Measurements from ENCODE around the gene MAPK10. TPM values are rescaled to one million over a fixed set of nuclear protein-coding genes. Genes with fewer than 3 reads are reported as not detected.

The MAPK10 gene
- total RNA-seq, 1 experiment from 2014 or later, result 4.7 TPM

DNA sequence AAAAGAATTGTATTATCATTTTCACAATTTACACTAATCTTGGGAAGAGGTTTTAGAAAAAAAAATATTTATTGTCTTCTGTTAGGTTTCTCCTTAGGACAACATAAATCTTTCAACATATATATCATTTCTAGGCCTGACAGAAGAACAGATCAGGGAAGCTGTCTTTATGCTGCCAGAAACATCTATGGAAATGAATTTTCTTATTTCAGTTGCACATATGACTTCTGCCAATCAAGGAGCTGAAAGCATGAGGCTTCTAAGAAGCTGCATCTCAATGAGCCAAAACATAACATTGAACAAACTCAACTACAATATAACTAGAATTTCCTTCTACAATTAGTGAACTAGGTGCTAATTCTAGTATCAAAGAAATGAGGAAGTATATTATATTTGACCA, 258.4 kb downstream of the MAPK10 start:
- Histone ChIP-seq H3K14ac (ENCODE audit: insufficient read depth, low read length) (no peak overlapping the region), H3K9ac (ENCODE audit: extremely low read depth, insufficient read length, low read length) (no peak overlapping the region), H3K4ac (ENCODE audit: low read depth, low read length) (no peak overlapping the region), H3K27me3 (ENCODE audit: insufficient read depth, low read length) (no peaks in the 10 kb centered on the region), H2AFZ (ENCODE audit: low read length) (no peak overlapping the region), H3K4me1 (ENCODE audit: insufficient read depth, low read length) (no peaks in the 10 kb centered on the region), H4K20me1 (ENCODE audit: control insufficient read depth, insufficient read depth, insufficient read length) (no peaks in the 10 kb centered on the region), H4K91ac (ENCODE audit: insufficient read length, low read depth, low read length) (no peak overlapping the region), H4K5ac (ENCODE audit: insufficient read length, low read depth, low read length) (no peak overlapping the region), H3K23ac (ENCODE audit: insufficient read length, low read depth, low read length) (no peak overlapping the region), H3K23me2 (ENCODE audit: insufficient read length, low read depth, low read length, poor library complexity, severe bottlenecking) (no peaks in the 10 kb centered on the region), H3K79me1 (ENCODE audit: insufficient read depth, low read depth, low read length, poor library complexity, severe bottlenecking) (no peaks in the 10 kb centered on the region), H2BK12ac (ENCODE audit: insufficient read length, low read depth, low read length) (no peak overlapping the region), H4K8ac (replicated peaks; ENCODE audit: insufficient read length, low read depth, low read length) (no peak overlapping the region), H3K9me3 (ENCODE audit: control insufficient read depth, low read depth, low read length) (no peaks in the 10 kb centered on the region), H2BK15ac (ENCODE audit: low read depth, low read length) (no peak overlapping the region), H2BK20ac (ENCODE audit: low read depth, low read length, poor library complexity, severe bottlenecking) (no peak overlapping the region), H2BK120ac (ENCODE audit: low read depth, low read length, poor library complexity, severe bottlenecking) (no peak overlapping the region), H3T11ph (ENCODE audit: low read length) (no peak overlapping the region), H3K56ac (ENCODE audit: insufficient read length, low read depth, low read length) (no peak overlapping the region), H3K18ac (ENCODE audit: insufficient read length, low read depth, low read length) (no peak overlapping the region), H2BK5ac (ENCODE audit: insufficient read length, low read length) (no peak overlapping the region), H3K79me2 (ENCODE audit: insufficient read depth, low read length) (no peaks in the 10 kb centered on the region), H2AK5ac (ENCODE audit: insufficient read length, low read length) (no peak overlapping the region), H3K4me2 (ENCODE audit: insufficient read depth, insufficient read length, low read length) (no peak overlapping the region), H3K27ac (ENCODE audit: insufficient read length, low read depth, low read length) (no peak overlapping the region)
- DNase-seq, result no peak
- Mint-ChIP-seq H3K27ac (no peak overlapping the region), H3K4me3 (no peak overlapping the region), H3K9me3 (no peaks in the 10 kb centered on the region), H3K27me3 (ENCODE audit: low read depth) (no peaks in the 10 kb centered on the region), H3K36me3 (ENCODE audit: insufficient read depth in 1 of 3, low read depth in 3 of 3) (no peaks in the 10 kb centered on the region), H3K4me1 (peaks cover 5 to 10% of the 10 kb centered on the region in 2 experiments; a peak in 3 of 4 replicates)
- TF ChIP-seq CTCF (conservative IDR thresholded peaks at IDR 0.05), result no peak
